Left ventricle myocardium superior (tissue), 1 donor: ENCODE measurements around the gene DDX4. TPM values are rescaled to one million over a fixed set of nuclear protein-coding genes. Genes with fewer than 3 reads are reported as not detected.
"Not testable (repeated sequence)": the region's sequence is repeated elsewhere in the genome, so short reads cannot be mapped to it uniquely, and the experiment has no call there.

ENCODE experiments used
- ATAC-seq: fragments of 200-7000 bp; cut with Tn5 transposase; one replicate; pipeline ENCODE4 v1.9.1; 2020; ENCODE audit warnings: mild to moderate bottlenecking, moderate library complexity
- DNase-seq: peaks from one replicate; pipeline ENCODE4 v3.0.0-alpha.2; 2020
- intact Hi-C: fragments of 100-400 bp; cut with micrococcal nuclease; formaldehyde crosslinking; loops from one replicate; pipeline ENCODE4 v1.11.0; 2022
- total RNA-seq: library from RNA; stranded (reverse); fragmentation: NEBNext Ultra II Directional; extraction: Animal tissue kit (Norgen Biotek cat#: 25700); gene quantifications from one replicate; pipeline ENCODE4 v1.2.1, GENCODE V29; 2021
- donor health status: DM: no; HTN: yes; CAD: no; lungs with severe emphysema.

Gene DDX4
- total RNA-seq, 1 donor from 2014 or later, result not detected

GRCh38 chr5:55808814-55809213 lies 71.0 kb downstream of the DDX4 start:
- DNase-seq, intact Hi-C loops, ATAC-seq: not testable (repeated sequence)

- intact Hi-C loops, DNase-seq, ATAC-seq: not testable (repeated sequence)
Observed at GRCh38 chr5:55815939-55816338, 78.1 kb downstream of the DDX4 start.

GRCh38 chr5:55816342-55816741 lies 78.5 kb downstream of the DDX4 start:
- intact Hi-C loops, result no loop called here
- DNase-seq (no peak), ATAC-seq (no peak)

GRCh38 chr5:55817030-55817429 lies 79.2 kb downstream of the DDX4 start:
- intact Hi-C loops, result no loop called here
- no peak for DNase-seq
- ATAC-seq, result no peak

GRCh38 chr5:55820488-55820887 lies 82.6 kb downstream of the DDX4 start:
- intact Hi-C loops, result no loop called here
- ATAC-seq (no peak), DNase-seq (no peak)

GRCh38 chr5:55821731-55822512 lies 84.1 kb downstream of the DDX4 start:
- peak; percentile 33 for DNase-seq
- ATAC-seq, result peak; percentile 58
- intact Hi-C loops, result no loop called here

GRCh38 chr5:55823151-55823796 lies 85.4 kb downstream of the DDX4 start:
- intact Hi-C loops, result no loop called here
- no peak for ATAC-seq
- DNase-seq, result no peak

- intact Hi-C loops, result no loop called here
- ATAC-seq (no peak), DNase-seq (no peak)
Observed at GRCh38 chr5:55829956-55830355, 92.1 kb downstream of the DDX4 start.

- ATAC-seq (no peak), DNase-seq (no peak)
- intact Hi-C loops, result no loop called here
Observed at GRCh38 chr5:55832446-55832845, 94.6 kb downstream of the DDX4 start.

GRCh38 chr5:55836191-55836590 lies 98.3 kb downstream of the DDX4 start:
- no peak for ATAC-seq

GRCh38 chr5:55841976-55842375 lies 104.1 kb downstream of the DDX4 start:
- ATAC-seq, result no peak
- intact Hi-C loops, result no loop called here
- no peak for DNase-seq

More at GRCh38 chr5:55836191-55836590, 98.3 kb downstream of the DDX4 start:
- DNase-seq, result no peak
- intact Hi-C loops, result no loop called here

GRCh38 chr5:55847837-55848236 lies 110.0 kb downstream of the DDX4 start:
- ATAC-seq (no peak), DNase-seq (no peak)
- intact Hi-C loops, result no loop called here

- intact Hi-C loops, result no loop called here
- ATAC-seq, result no peak
- DNase-seq, result no peak
Observed at GRCh38 chr5:55848783-55849182, 110.9 kb downstream of the DDX4 start.

GRCh38 chr5:55850839-55851674 lies 113.2 kb downstream of the DDX4 start, which contains the start of gene IL31RA:
IL31RA (plus strand) TSS chr5:55851357; CDS start chr5:55851571, 214 bp downstream.
- ATAC-seq (peak; percentile 36), DNase-seq (no peak)
- intact Hi-C loops, result no loop called here

GRCh38 chr5:55851675-55851979 lies 113.8 kb downstream of the DDX4 start:
- ATAC-seq (no peak), DNase-seq (no peak)
- intact Hi-C loops, result no loop called here

GRCh38 chr5:55852503-55852902 lies 114.6 kb downstream of the DDX4 start:
- no peak for DNase-seq
- no peak for ATAC-seq
- intact Hi-C loops, result no loop called here

- ATAC-seq (no peak), DNase-seq (no peak)
- intact Hi-C loops, result no loop called here
Observed at GRCh38 chr5:55853041-55853670, 115.3 kb downstream of the DDX4 start.

- intact Hi-C loops, result no loop called here
- ATAC-seq (no peak), DNase-seq (no peak)
Observed at GRCh38 chr5:55853818-55854217, 116.0 kb downstream of the DDX4 start.

GRCh38 chr5:55855509-55855908 lies 117.6 kb downstream of the DDX4 start:
- ATAC-seq, result no peak
- DNase-seq, result no peak
- intact Hi-C loops, result no loop called here
